Liver (tissue), 9 donors: ENCODE results near the gene CCIN. TPM values are rescaled to one million over a fixed set of nuclear protein-coding genes. Genes with fewer than 3 reads are reported as not detected.
A peak's percentile ranks its signal among the peaks of the same experiment; 100 is the strongest.

ENCODE experiments used
- DNase-seq: peaks from one replicate; pipeline ENCODE4 v3.0.0-alpha.2; 2017; ENCODE audit warnings: low spot score
- H3K27ac ChIP-seq, 2 donors: one replicate each; pipeline ENCODE4 v1.7.0; 2013; ENCODE audit warnings: inconsistent platforms in 2 of 2, low read length in 2 of 2, control low read depth in 1 of 2, low read depth in 1 of 2, mild to moderate bottlenecking in 1 of 2
- H3K27me3 ChIP-seq, 4 donors: one replicate each; pipeline versions ENCODE4 v1.6.1 to v1.7.0; 2013; ENCODE audit warnings: low read length in 3 of 4, inconsistent platforms in 1 of 4, mild to moderate bottlenecking in 1 of 4, moderate library complexity in 1 of 4; ENCODE audit not compliant: control insufficient read depth in 4 of 4, insufficient read depth in 4 of 4
- H3K36me3 ChIP-seq, 4 donors: one replicate each; pipeline versions ENCODE4 v1.6.1 to v1.7.0; 2013; ENCODE audit warnings: low read length in 3 of 4, mild to moderate bottlenecking in 3 of 4, low read depth in 1 of 4, moderate library complexity in 1 of 4; ENCODE audit not compliant: control insufficient read depth in 4 of 4, insufficient read depth in 3 of 4
- H3K4me1 ChIP-seq, 4 donors: one replicate each; pipeline versions ENCODE4 v1.6.1 to v1.7.0; 2013; ENCODE audit warnings: low read length in 3 of 4, mild to moderate bottlenecking in 3 of 4, moderate library complexity in 1 of 4; ENCODE audit not compliant: control insufficient read depth in 4 of 4, insufficient read depth in 4 of 4
- H3K4me3 ChIP-seq, 3 donors: one replicate each; pipeline versions ENCODE4 v1.6.1 to v1.7.0; 2013; ENCODE audit warnings: low read length in 3 of 3, control low read depth in 1 of 3, low read depth in 1 of 3, mild to moderate bottlenecking in 1 of 3
- H3K9ac ChIP-seq, 2 donors: one replicate each; pipeline ENCODE4 v1.7.0; 2013; ENCODE audit warnings: low read length in 2 of 2, mild to moderate bottlenecking in 2 of 2, moderate library complexity in 2 of 2, control low read depth in 1 of 2, low read depth in 1 of 2
- H3K9me3 ChIP-seq, 4 donors: one replicate each; pipeline versions ENCODE4 v1.6.1 to v1.7.0; 2013; ENCODE audit warnings: low read length in 3 of 4; ENCODE audit not compliant: control insufficient read depth in 4 of 4
- EGR1 ChIP-seq, 2 donors: IDR thresholded peaks; 2 replicates each; pipeline ENCODE4 v1.6.1; 2016 to 2018; ENCODE audit warnings: antibody characterized with exemption in 2 of 2, low read depth in 2 of 2
- FOXA1 ChIP-seq: IDR thresholded peaks from 2 replicates; pipeline ENCODE4 v1.6.1; 2016; ENCODE audit warnings: antibody characterized with exemption
- FOXA2 ChIP-seq: IDR thresholded peaks from 2 replicates; pipeline ENCODE4 v1.6.1; 2016; ENCODE audit warnings: antibody characterized with exemption
- HNF4G ChIP-seq: IDR thresholded peaks from 2 replicates; pipeline ENCODE4 v1.6.1; 2016; ENCODE audit warnings: antibody characterized with exemption
- JUND ChIP-seq, 2 donors: IDR thresholded peaks; 2 replicates each; pipeline ENCODE4 v1.6.1; 2016; ENCODE audit warnings: antibody characterized with exemption in 2 of 2
- NR2F2 ChIP-seq: IDR thresholded peaks from 2 replicates; pipeline ENCODE4 v1.6.1; 2016; ENCODE audit warnings: antibody characterized with exemption
- RAD21 ChIP-seq, 2 donors: IDR thresholded peaks; 2 replicates each; pipeline ENCODE4 v1.6.1; 2016; ENCODE audit warnings: antibody characterized with exemption in 2 of 2, mild to moderate bottlenecking in 2 of 2
- RXRA ChIP-seq, 2 donors: IDR thresholded peaks; 2 replicates each; pipeline ENCODE4 v1.6.1; 2017 to 2018; ENCODE audit warnings: antibody characterized with exemption in 2 of 2, mild to moderate bottlenecking in 1 of 2
- WGBS: extraction: QIAGEN DNeasy Blood & Tissue Kit; methylation state at CpG from one replicate; pipeline ENCODE4 v1.1.7; 2013; 5-methylcytosine and 5-hydroxymethylcytosine counted together
- polyA plus RNA-seq, 2 donors: library from polyadenylated mRNA; stranded (reverse) in 1 of 2; unstranded in 1 of 2; fragments of 200-250 nt in 1 of 2; fragments of >200 nt in 1 of 2; fragmentation: Nextera tagmentation in 1 of 2; extraction: Ambion mirVana in 1 of 2; gene quantifications; one replicate each; pipeline versions ENCODE4 v1.2.1 to v1.2.3, GENCODE V29; 2013 to 2015
- total RNA-seq, 2 donors: library from RNA; depleted of rRNA; stranded (reverse); fragments of >200 nt; gene quantifications; one replicate each; pipeline ENCODE4 v1.2.3, GENCODE V29; 2014
- TF ChIP-seq, protein P1 (sequence below): IDR thresholded peaks from 2 replicates; pipeline ENCODE4 v1.6.1; 2016; ENCODE audit warnings: antibody characterized with exemption
- TF ChIP-seq, protein P2 (sequence below): fragments of 150-350 bp; IDR thresholded peaks from 2 replicates; pipeline ENCODE4 v1.5.1; 2017; ENCODE audit warnings: improper control_type of control experiment, low read depth, low read length; ENCODE audit not compliant: missing input control
- TF ChIP-seq, protein P3 (sequence below): IDR thresholded peaks from 2 replicates; pipeline ENCODE4 v1.6.1; 2016; ENCODE audit warnings: antibody characterized with exemption
- TF ChIP-seq, protein P4 (sequence below): IDR thresholded peaks from 2 replicates; pipeline ENCODE4 v1.6.1; 2016; ENCODE audit warnings: antibody characterized with exemption
- donor health status: healthy.
- donor health status: healthy.
- donor health status: healthy.
- donor health status: healthy.
- donor health status: healthy.

Gene CCIN
- total and polyA plus RNA-seq, 4 donors, result not detected

DNA sequence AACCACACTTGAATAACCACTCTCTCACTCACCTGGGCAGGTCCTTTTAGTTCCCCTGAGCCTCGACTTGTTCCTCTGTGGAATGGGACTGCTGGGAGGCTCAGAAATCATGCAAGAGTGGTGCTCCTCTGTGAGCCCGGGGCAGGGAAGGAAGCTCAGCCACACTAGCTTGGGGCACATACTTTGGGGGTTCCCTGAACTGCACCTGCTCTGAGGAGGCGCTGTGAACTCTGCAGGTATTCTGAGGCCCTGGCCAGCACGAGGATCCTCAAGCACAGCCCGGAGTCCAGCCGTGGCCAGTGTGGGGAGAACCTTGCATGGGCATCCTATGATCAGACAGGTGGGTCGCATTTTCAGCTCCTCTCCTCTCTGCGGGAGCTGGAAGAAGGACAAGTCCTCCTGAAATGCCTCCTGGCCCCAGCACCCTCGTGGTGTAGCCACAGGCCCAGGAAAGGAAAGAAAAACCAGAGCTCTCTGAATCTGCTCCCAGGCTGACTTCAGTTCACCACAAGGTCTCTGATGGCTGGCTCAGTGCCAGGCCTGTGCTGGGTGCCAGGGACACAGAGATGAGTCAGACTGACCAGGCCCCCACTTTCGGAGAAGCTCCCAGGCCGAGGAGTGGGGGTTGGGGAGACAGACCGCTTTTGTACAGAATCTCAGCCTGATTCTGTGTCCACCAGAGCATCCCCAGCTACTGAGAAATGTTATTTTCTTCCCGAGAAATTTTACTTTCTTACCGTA lies 20.7 kb upstream of the CCIN start:
- Histone ChIP-seq H3K36me3 (no peaks in the 10 kb centered on the region), H3K4me1 (peaks cover 0 to 8% (median 3%) of the 10 kb centered on the region in 4 donors), H3K9me3 (peaks cover 0 to 6% (median 3%) of the 10 kb centered on the region in 4 donors), H3K4me3 (no peak overlapping the region), H3K27me3 (no peaks in the 10 kb centered on the region), H3K9ac (no peak overlapping the region), H3K27ac (peak overlapping the region; percentile 42 to 54)
- DNase-seq, result no peak
- TF ChIP-seq RAD21 (IDR thresholded peaks at IDR 0.05), result peak in 1 of 2 donors; percentile 15
- TF ChIP-seq NR2F2, result peak; percentile 50
- TF ChIP-seq HNF4G, result no peak
- TF ChIP-seq RXRA (IDR thresholded peaks at IDR 0.05), result peak in 1 of 2 donors; percentile 14
- peak; percentile 78 to 89 for TF ChIP-seq JUND (IDR thresholded peaks at IDR 0.05)
- WGBS, result 73% methylated on average over 14 of the region's 14 CpGs

DNA sequence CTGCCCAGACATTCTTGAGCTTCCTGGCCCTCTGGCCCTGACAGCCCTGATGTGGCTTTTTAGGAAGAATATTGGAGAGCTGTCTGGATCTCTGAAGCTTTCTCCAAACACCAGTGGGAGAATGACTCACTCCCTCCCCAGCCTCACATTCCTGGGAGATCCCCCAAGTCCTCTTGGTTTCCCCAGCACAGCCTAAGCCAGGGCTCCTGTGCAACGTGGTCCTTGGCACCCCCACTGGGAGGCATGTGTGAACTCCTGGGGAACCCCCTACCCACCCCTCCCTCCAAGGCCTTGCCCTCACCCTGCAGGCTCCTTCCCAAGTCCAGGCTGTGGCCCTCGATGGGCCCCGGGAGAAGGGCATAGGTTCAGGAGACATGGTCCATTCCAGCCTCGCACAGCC lies 20.0 kb upstream of the CCIN start:
- peak overlapping the region in 1 of 2 donors; percentile 2 for H3K27ac ChIP-seq
- peaks cover 0 to 6% (median 3%) of the 10 kb centered on the region in 4 donors for H3K9me3 ChIP-seq
- no peaks in the 10 kb centered on the region for H3K27me3 ChIP-seq
- no peak for DNase-seq
- TF ChIP-seq, protein P1, sequence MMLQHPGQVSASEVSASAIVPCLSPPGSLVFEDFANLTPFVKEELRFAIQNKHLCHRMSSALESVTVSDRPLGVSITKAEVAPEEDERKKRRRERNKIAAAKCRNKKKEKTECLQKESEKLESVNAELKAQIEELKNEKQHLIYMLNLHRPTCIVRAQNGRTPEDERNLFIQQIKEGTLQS, result no peak
- TF ChIP-seq EGR1 (IDR thresholded peaks at IDR 0.05; ENCODE audit: low read depth in 2 of 2) (no peak), RAD21 (IDR thresholded peaks at IDR 0.05) (no peak), FOXA1 (no peak)
- TF ChIP-seq, protein P2, sequence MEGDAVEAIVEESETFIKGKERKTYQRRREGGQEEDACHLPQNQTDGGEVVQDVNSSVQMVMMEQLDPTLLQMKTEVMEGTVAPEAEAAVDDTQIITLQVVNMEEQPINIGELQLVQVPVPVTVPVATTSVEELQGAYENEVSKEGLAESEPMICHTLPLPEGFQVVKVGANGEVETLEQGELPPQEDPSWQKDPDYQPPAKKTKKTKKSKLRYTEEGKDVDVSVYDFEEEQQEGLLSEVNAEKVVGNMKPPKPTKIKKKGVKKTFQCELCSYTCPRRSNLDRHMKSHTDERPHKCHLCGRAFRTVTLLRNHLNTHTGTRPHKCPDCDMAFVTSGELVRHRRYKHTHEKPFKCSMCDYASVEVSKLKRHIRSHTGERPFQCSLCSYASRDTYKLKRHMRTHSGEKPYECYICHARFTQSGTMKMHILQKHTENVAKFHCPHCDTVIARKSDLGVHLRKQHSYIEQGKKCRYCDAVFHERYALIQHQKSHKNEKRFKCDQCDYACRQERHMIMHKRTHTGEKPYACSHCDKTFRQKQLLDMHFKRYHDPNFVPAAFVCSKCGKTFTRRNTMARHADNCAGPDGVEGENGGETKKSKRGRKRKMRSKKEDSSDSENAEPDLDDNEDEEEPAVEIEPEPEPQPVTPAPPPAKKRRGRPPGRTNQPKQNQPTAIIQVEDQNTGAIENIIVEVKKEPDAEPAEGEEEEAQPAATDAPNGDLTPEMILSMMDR, result no peak
- H3K4me3 ChIP-seq, result no peak overlapping the region
- H3K36me3 ChIP-seq, result no peaks in the 10 kb centered on the region
- H3K9ac ChIP-seq, result no peak overlapping the region
- WGBS, result 78% methylated on average over 4 of the region's 4 CpGs
- H3K4me1 ChIP-seq, result peaks cover 0 to 8% (median 3%) of the 10 kb centered on the region in 4 donors

DNA sequence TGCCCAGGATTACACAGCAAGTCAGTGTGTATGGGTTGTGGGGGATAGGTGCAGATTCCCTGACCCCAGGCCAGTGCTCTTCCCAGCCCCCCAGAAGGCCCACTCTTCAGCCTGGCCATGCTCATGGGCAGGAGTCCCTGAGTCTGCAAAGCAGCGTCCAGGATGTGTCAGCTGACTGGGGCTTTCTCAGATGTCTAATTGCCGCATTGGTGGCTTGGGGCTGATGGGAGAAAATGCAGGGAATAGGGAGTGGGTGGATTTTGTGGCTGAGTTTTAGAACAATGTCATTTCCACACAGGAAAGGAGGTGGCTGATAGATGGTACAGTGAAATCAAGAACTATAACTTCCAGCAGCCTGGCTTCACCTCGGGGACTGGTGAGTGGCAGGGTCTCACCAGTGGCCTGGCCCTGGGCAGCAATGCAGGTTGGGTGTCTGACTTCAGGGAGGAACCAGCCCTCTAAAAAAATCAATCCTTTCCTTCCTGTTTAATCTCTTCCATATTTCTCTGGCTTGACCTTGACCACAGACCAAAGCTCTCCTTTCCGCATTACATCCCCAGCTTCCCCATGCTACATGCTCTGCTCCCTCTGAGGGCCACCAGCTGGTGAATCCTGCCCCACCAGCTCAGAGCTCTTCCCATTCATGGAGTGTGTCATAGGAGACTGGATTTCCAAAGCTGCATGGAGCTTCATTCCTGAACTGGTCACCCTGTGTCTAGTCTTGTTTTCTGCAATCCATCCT lies 18.4 kb upstream of the CCIN start:
- Histone ChIP-seq H3K9ac (no peak overlapping the region), H3K27me3 (no peaks in the 10 kb centered on the region), H3K27ac (peak overlapping the region; percentile 6 to 78), H3K9me3 (peaks cover 0 to 2% (median under 1%) of the 10 kb centered on the region in 4 donors), H3K4me1 (peaks cover 0 to 8% (median 3%) of the 10 kb centered on the region in 4 donors), H3K4me3 (no peak overlapping the region), H3K36me3 (no peaks in the 10 kb centered on the region)
- no peak for DNase-seq
- TF ChIP-seq, protein P3, sequence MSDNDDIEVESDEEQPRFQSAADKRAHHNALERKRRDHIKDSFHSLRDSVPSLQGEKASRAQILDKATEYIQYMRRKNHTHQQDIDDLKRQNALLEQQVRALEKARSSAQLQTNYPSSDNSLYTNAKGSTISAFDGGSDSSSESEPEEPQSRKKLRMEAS, result no peak
- TF ChIP-seq, protein P4, sequence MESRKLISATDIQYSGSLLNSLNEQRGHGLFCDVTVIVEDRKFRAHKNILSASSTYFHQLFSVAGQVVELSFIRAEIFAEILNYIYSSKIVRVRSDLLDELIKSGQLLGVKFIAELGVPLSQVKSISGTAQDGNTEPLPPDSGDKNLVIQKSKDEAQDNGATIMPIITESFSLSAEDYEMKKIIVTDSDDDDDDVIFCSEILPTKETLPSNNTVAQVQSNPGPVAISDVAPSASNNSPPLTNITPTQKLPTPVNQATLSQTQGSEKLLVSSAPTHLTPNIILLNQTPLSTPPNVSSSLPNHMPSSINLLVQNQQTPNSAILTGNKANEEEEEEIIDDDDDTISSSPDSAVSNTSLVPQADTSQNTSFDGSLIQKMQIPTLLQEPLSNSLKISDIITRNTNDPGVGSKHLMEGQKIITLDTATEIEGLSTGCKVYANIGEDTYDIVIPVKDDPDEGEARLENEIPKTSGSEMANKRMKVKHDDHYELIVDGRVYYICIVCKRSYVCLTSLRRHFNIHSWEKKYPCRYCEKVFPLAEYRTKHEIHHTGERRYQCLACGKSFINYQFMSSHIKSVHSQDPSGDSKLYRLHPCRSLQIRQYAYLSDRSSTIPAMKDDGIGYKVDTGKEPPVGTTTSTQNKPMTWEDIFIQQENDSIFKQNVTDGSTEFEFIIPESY, result no peak
- TF ChIP-seq HNF4G (no peak), FOXA2 (no peak)
- 70% methylated on average over 4 of the region's 4 CpGs for WGBS
